Measurements from ENCODE around the gene PTPRT. TPM values are rescaled to one million over a fixed set of nuclear protein-coding genes. Genes with fewer than 3 reads are reported as not detected.

PTPRT gene
- total and polyA plus RNA-seq, 10 of the 15 experiments (the other 5 are each of a cell fraction or from before 2014, with no cell fraction given) = not detected

DNA sequence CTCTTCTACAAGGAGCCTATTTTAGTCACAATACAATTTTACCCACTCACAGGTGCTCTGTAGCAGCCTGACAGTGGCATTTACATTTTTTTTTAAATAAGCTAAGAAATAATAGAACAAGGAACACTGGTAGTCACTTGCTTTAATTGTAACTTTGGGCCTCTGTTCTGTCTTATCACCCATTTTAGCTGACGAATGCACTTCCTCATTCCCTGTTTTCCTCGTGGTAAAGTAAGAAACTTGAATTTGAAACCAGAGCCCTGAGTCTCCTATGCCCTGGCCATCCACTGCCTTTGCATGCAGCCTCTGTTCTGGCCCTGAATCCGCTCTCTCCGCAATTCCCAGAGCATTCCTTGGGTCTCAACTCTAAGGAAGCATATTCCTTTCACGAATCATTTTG lies 550.6 kb downstream of the PTPRT start:
- RAD21 ChIA-PET (ENCODE audit: unreplicated experiment) = no interaction called here
- POLR2A ChIA-PET = no interaction called here
- intact Hi-C loops (cut with micrococcal nuclease; ENCODE audit: unreplicated experiment) (no loop called here), in situ Hi-C loops (cut with MboI) (no loop called here)
- Histone ChIP-seq H2AFZ (ENCODE audit: control insufficient read depth, low read depth, low read length) (no peak overlapping the region), H3K27me3 (replicated peaks in 1 of 2; ENCODE audit: control insufficient read depth in 2 of 2, insufficient read depth in 2 of 2, low read length in 1 of 2) (no peaks in the 10 kb centered on the region), H3K4me2 (ENCODE audit: control insufficient read depth, insufficient read depth) (no peak overlapping the region), H3K9ac (ENCODE audit: control insufficient read depth, insufficient read depth, low read length) (no peak overlapping the region), H4K20me1 (ENCODE audit: control insufficient read depth, insufficient read depth) (no peaks in the 10 kb centered on the region), H3K36me3 (ENCODE audit: control insufficient read depth in 2 of 2, insufficient read depth in 2 of 2, low read length in 1 of 2) (no peaks in the 10 kb centered on the region), H3K4me3 (no peak overlapping the region), H3K79me2 (ENCODE audit: control insufficient read depth, insufficient read depth, low read length) (no peaks in the 10 kb centered on the region), H3K4me1 (ENCODE audit: control insufficient read depth, insufficient read depth, low read length) (no peaks in the 10 kb centered on the region), H3K27ac (ENCODE audit: control insufficient read depth, insufficient read depth) (no peak overlapping the region), H3K9me3 (replicated peaks; ENCODE audit: control insufficient read depth, insufficient read depth, low read length) (no peaks in the 10 kb centered on the region)
- ATAC-seq (no peak), DNase-seq (ENCODE audit: low read depth, low spot score) (no peak), FAIRE-seq (no peak)
- SMC1A ChIA-PET (ENCODE audit: uncharacterized antibody, unreplicated experiment) = no interaction called here
- no TSS peak for BruUV-seq (replicated peaks)
- TF ChIP-seq WRNIP1 (IDR thresholded peaks at IDR 0.05; ENCODE audit: borderline replicate concordance, low read depth, low read length) (no peak), ESRRA (IDR thresholded peaks at IDR 0.05; ENCODE audit: low read length) (no peak), ZZZ3 (IDR thresholded peaks at IDR 0.05; ENCODE audit: control insufficient read depth, insufficient read length, low read depth) (no peak), ZNF274 (IDR thresholded peaks at IDR 0.05; ENCODE audit: insufficient read depth, insufficient read length) (no peak), TCF12 (IDR thresholded peaks at IDR 0.05; ENCODE audit: low read depth, low read length) (no peak), RELA (IDR thresholded peaks at IDR 0.05; ENCODE audit: borderline replicate concordance, partially characterized antibody) (no peak), PRDM15 (CRISPR knock-in tag; IDR thresholded peaks at IDR 0.05) (no peak), RB1 (IDR thresholded peaks at IDR 0.05; ENCODE audit: borderline replicate concordance) (no peak), IRF5 (IDR thresholded peaks at IDR 0.05; ENCODE audit: borderline replicate concordance) (no peak), TCF3 (IDR thresholded peaks at IDR 0.05; ENCODE audit: borderline replicate concordance, insufficient read depth, low read depth, low read length) (no peak), YY1 (IDR thresholded peaks at IDR 0.05; ENCODE audit: low read depth, low read length) (no peak)
- CTCF ChIA-PET = no interaction called here
- WGBS (ENCODE audit: insufficient coverage, insufficient replicate concordance, low lambda C conversion rate, missing lambda C conversion rate) = 20% methylated on average over 5 of the region's 5 CpGs
